Astrocyte (in vitro differentiated cells and primary cell): ENCODE data around the gene CORO2B.

ENCODE experiments used
- EZH2 ChIP-seq: IDR thresholded peaks from 2 replicates; pipeline ENCODE4 v1.6.1; 2012; ENCODE audit warnings: mild to moderate bottlenecking, low read length, inconsistent platforms; ENCODE audit not compliant: insufficient read depth
- TF ChIP-seq, protein P1 (sequence below): IDR thresholded peaks from 2 replicates; pipeline ENCODE4 v1.5.1; 2011; ENCODE audit warnings: low read depth, mild to moderate bottlenecking, inconsistent platforms, low read length, moderate library complexity; ENCODE audit not compliant: insufficient read depth

DNA sequence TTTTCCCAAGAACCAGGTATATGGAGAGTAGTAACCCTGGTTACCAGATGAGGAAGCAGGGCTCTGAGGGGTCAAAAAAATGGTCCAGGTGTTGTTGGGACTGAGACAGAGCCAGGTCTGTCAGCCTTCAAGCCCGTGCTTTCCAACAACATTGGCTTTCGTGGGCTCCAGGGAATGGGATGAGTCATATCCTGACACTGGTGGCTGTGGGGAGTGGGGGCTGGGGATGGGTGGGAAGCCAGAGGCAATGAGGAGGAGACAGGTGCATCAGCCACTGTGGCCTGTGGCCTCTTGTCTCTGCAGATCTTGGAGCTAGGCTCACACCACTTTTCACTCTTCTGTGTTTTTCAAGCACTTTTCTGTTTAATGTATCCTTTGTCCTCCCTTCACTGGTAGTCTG lies 38.2 kb downstream of the CORO2B start:
- TF ChIP-seq, protein P1, sequence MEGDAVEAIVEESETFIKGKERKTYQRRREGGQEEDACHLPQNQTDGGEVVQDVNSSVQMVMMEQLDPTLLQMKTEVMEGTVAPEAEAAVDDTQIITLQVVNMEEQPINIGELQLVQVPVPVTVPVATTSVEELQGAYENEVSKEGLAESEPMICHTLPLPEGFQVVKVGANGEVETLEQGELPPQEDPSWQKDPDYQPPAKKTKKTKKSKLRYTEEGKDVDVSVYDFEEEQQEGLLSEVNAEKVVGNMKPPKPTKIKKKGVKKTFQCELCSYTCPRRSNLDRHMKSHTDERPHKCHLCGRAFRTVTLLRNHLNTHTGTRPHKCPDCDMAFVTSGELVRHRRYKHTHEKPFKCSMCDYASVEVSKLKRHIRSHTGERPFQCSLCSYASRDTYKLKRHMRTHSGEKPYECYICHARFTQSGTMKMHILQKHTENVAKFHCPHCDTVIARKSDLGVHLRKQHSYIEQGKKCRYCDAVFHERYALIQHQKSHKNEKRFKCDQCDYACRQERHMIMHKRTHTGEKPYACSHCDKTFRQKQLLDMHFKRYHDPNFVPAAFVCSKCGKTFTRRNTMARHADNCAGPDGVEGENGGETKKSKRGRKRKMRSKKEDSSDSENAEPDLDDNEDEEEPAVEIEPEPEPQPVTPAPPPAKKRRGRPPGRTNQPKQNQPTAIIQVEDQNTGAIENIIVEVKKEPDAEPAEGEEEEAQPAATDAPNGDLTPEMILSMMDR, result no peak
- no peak for TF ChIP-seq EZH2
